C4-2B (cell line): ENCODE measurements around the gene HRH2.

Source experiments
- ZFX ChIP-seq: fragments of 450-650 bp; IDR thresholded peaks from 2 replicates; pipeline ENCODE4 v1.6.1; 2017
- TF ChIP-seq, protein P1 (sequence below): fragments of 450-650 bp; conservative IDR thresholded peaks from 2 replicates; pipeline ENCODE4 v1.5.1; 2017; ENCODE audit warnings: mild to moderate bottlenecking

DNA sequence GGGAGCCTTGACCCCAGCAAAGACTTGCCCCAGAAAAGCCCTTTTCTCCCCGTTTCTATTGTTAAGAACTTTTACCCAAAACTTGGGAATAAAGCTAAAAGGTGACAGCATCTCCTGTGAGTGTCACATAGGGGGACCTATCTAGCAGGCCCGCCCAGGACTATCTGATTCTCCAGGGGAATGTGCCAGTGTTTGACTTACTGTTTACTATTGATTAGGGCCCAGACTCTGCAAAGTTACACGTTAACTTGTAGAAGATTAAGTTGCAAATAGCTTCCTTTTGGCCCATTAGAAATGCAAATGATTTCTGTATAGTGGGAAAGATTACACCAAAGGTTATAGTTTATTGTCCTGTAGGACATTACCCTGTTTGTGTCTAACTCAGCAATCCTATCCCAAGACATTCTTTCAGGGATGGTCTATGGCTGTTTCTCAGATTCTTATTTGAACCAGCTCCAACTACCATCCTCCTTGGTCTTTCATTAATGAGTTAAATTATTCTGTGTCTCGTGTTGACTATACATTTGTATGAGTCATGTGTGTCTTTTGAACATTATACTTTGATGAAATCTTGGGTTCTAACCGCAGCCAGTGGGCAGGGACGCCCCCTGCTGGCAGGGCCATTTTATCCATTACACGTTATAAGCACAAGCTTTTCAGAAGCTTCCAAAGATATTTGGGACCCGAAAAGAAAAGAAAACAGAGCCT is 60.7 kb downstream of the HRH2 start:
- TF ChIP-seq, protein P1, sequence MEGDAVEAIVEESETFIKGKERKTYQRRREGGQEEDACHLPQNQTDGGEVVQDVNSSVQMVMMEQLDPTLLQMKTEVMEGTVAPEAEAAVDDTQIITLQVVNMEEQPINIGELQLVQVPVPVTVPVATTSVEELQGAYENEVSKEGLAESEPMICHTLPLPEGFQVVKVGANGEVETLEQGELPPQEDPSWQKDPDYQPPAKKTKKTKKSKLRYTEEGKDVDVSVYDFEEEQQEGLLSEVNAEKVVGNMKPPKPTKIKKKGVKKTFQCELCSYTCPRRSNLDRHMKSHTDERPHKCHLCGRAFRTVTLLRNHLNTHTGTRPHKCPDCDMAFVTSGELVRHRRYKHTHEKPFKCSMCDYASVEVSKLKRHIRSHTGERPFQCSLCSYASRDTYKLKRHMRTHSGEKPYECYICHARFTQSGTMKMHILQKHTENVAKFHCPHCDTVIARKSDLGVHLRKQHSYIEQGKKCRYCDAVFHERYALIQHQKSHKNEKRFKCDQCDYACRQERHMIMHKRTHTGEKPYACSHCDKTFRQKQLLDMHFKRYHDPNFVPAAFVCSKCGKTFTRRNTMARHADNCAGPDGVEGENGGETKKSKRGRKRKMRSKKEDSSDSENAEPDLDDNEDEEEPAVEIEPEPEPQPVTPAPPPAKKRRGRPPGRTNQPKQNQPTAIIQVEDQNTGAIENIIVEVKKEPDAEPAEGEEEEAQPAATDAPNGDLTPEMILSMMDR, result peak; percentile 90
- TF ChIP-seq ZFX, result no peak
